DMS153 treated with DMSO at 0.1 percent for 48 hours (cell line): ENCODE data around the gene AVPR2.

Source experiments
- DNase-seq: peaks from one replicate; lab custom pipeline; 2025; ENCODE audit not compliant: unreplicated experiment; lab: John Stamatoyannopoulos, UW

The AVPR2 gene

GRCh38 chrX:153930011-153930910, 25.8 kb downstream of the AVPR2 start:
- DNase-seq, result no peak

GRCh38 chrX:153931151-153931550, 26.7 kb downstream of the AVPR2 start:
- DNase-seq, result no peak

- DNase-seq, result no peak
These were observed 27.3 kb downstream of the AVPR2 start for GRCh38 chrX:153931748-153932147.

- DNase-seq, result no peak
These were observed 27.9 kb downstream of the AVPR2 start for GRCh38 chrX:153932220-153932915.

- DNase-seq, result no peak
These were observed 29.3 kb downstream of the AVPR2 start for GRCh38 chrX:153933748-153934147.

- DNase-seq, result no peak
These were observed 29.8 kb downstream of the AVPR2 start for GRCh38 chrX:153934148-153934761.

- DNase-seq, result peak; percentile 49
These were observed 30.4 kb downstream of the AVPR2 start, which contains the start of gene NAA10 for GRCh38 chrX:153934762-153935325. Gene NAA10 (minus strand): TSS chrX:153935037. CDS start chrX:153934904, 133 bp downstream.

GRCh38 chrX:153935326-153935851, 30.9 kb downstream of the AVPR2 start:
- no peak for DNase-seq

- no peak for DNase-seq
These were observed 32.6 kb downstream of the AVPR2 start for GRCh38 chrX:153937056-153937455.

- no peak for DNase-seq
These were observed 33.8 kb downstream of the AVPR2 start for GRCh38 chrX:153938226-153938786.

- DNase-seq, result no peak
These were observed 35.1 kb downstream of the AVPR2 start for GRCh38 chrX:153939573-153939972.

GRCh38 chrX:153941336-153942252, 37.1 kb downstream of the AVPR2 start:
- DNase-seq, result no peak

- DNase-seq, result no peak
These were observed 39.8 kb downstream of the AVPR2 start, which contains the start of gene RENBP for GRCh38 chrX:153944140-153944799. Gene RENBP (minus strand): TSS chrX:153944643. CDS start chrX:153944610, 33 bp downstream.

GRCh38 chrX:153944800-153945150, 40.3 kb downstream of the AVPR2 start:
- no peak for DNase-seq

GRCh38 chrX:153945956-153946943, 41.8 kb downstream of the AVPR2 start:
- no peak for DNase-seq

GRCh38 chrX:153947009-153947769, 42.7 kb downstream of the AVPR2 start:
- DNase-seq, result peak; percentile 72

- DNase-seq, result no peak
These were observed 43.6 kb downstream of the AVPR2 start for GRCh38 chrX:153948002-153948466.
